ENCODE measurements around the gene MUCL1.

MUCL1 gene

GRCh38 chr12:54840244-54840865, 14.0 kb upstream of the MUCL1 start:
- no peak for DNase-seq (ENCODE audit: low spot score)
- TF ChIP-seq, protein P1, sequence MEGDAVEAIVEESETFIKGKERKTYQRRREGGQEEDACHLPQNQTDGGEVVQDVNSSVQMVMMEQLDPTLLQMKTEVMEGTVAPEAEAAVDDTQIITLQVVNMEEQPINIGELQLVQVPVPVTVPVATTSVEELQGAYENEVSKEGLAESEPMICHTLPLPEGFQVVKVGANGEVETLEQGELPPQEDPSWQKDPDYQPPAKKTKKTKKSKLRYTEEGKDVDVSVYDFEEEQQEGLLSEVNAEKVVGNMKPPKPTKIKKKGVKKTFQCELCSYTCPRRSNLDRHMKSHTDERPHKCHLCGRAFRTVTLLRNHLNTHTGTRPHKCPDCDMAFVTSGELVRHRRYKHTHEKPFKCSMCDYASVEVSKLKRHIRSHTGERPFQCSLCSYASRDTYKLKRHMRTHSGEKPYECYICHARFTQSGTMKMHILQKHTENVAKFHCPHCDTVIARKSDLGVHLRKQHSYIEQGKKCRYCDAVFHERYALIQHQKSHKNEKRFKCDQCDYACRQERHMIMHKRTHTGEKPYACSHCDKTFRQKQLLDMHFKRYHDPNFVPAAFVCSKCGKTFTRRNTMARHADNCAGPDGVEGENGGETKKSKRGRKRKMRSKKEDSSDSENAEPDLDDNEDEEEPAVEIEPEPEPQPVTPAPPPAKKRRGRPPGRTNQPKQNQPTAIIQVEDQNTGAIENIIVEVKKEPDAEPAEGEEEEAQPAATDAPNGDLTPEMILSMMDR (IDR thresholded peaks at IDR 0.05) = no peak
- no peak overlapping the region for H3K4me3 ChIP-seq
- no peak overlapping the region for H3K27ac ChIP-seq

DNA sequence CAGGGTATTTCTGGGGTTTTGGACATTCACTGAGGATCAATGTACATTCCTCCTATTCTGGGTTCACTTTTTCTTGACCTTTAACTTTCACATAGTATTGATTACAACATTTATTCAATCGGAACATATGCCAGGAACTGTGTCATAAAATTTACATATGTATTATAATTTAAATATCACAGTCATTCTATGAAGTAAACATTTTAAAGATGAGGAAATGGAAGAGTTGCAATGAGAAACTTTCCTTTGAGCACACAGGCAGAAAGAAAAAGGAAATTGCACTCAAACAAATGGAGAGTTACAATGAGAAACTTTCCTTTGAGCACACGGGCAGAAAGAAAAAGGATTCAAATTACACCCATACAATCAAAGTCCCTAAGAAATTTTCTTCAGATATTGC, 3.1 kb downstream of the MUCL1 start:
- DNase-seq (ENCODE audit: low spot score) = no peak
- Histone ChIP-seq H3K4me3 (no peak overlapping the region), H3K27ac (no peak overlapping the region)
- TF ChIP-seq, protein P1 (IDR thresholded peaks at IDR 0.05) = no peak

DNA sequence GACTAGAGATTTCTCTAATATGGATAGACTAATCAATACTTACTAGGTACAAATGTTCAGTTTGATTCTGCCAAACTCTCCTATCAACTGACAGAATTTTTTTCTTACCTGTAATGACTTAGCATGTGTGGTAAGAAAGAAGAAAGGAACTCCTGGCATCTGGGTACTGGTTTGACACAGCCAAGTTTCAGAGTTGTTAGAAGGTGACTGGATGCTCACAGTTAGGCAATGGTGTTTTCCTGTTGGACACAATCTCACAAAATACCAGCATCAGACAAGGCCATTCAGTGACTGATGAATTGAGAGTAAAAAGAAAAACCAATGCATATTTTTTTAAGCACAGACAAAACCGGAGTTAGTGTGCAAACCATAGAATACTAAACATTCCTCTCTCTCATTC, 4.2 kb downstream of the MUCL1 start:
- TF ChIP-seq, protein P1 (IDR thresholded peaks at IDR 0.05) = no peak
- Histone ChIP-seq H3K4me3 (no peak overlapping the region), H3K27ac (no peak overlapping the region)
- DNase-seq (ENCODE audit: low spot score) = no peak

- TF ChIP-seq, protein P1 (IDR thresholded peaks at IDR 0.05) = no peak
- Histone ChIP-seq H3K4me3 (no peak overlapping the region), H3K27ac (no peak overlapping the region)
- DNase-seq (ENCODE audit: low spot score) = no peak
Observed at GRCh38 chr12:54859502-54859901, 5.2 kb downstream of the MUCL1 start.

GRCh38 chr12:54861927-54862326, 7.6 kb downstream of the MUCL1 start:
- H3K27ac ChIP-seq = no peak overlapping the region
- no peak overlapping the region for H3K4me3 ChIP-seq
- no peak for DNase-seq (ENCODE audit: low spot score)
- TF ChIP-seq, protein P1 (IDR thresholded peaks at IDR 0.05) = no peak

GRCh38 chr12:54863948-54864618, 9.8 kb downstream of the MUCL1 start:
- TF ChIP-seq, protein P1 (IDR thresholded peaks at IDR 0.05) = no peak
- Histone ChIP-seq H3K27ac (no peak overlapping the region), H3K4me3 (no peak overlapping the region)
- no peak for DNase-seq (ENCODE audit: low spot score)
